Stimulated activated CD8-positive, alpha-beta memory T cell treated with anti-CD3 and anti-CD28 coated beads, Interleukin-7, amount 100 ng/mL, for 48 hours (primary cell): ENCODE data around the gene CDC45.

Source experiments
- DNase-seq, 2 donors: peaks; one replicate each; pipeline ENCODE4 v3.0.0-alpha.2; 2020; ENCODE audit warnings: low read depth in 1 of 2; ENCODE audit errors: extremely low read depth in 1 of 2

Gene CDC45

GRCh38 chr22:19492504-19493174 lies 12.9 kb downstream of the CDC45 start:
- no peak for DNase-seq

DNA sequence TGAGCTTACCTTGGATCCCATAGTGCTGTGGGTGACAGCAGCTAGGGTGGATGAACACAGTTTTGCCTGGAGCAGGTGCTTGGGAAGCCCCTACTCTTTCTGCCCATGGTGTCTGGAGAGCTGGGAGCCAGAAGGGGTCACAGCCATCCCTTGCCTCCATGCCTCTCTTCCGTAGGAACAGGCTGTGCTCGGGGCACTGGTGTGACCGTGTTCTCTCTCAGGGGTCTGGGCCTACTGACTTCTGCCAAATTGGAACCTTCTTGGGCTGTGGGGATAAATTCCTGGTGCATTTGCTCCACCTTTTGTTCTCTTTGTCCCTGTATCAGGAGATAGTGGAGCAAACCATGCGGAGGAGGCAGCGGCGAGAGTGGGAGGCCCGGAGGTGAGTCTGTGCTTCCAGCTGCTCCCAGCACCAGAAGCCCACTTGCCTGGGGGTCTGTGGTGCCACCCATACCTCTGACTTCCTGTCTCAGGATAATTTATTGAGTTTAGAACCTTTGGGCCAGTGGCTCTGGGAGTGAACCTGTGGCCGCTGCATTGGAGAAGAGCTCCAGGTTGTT lies 14.4 kb downstream of the CDC45 start:
- DNase-seq = no peak

- no peak for DNase-seq
Observed at GRCh38 chr22:19494676-19495173, 15.0 kb downstream of the CDC45 start.

DNA sequence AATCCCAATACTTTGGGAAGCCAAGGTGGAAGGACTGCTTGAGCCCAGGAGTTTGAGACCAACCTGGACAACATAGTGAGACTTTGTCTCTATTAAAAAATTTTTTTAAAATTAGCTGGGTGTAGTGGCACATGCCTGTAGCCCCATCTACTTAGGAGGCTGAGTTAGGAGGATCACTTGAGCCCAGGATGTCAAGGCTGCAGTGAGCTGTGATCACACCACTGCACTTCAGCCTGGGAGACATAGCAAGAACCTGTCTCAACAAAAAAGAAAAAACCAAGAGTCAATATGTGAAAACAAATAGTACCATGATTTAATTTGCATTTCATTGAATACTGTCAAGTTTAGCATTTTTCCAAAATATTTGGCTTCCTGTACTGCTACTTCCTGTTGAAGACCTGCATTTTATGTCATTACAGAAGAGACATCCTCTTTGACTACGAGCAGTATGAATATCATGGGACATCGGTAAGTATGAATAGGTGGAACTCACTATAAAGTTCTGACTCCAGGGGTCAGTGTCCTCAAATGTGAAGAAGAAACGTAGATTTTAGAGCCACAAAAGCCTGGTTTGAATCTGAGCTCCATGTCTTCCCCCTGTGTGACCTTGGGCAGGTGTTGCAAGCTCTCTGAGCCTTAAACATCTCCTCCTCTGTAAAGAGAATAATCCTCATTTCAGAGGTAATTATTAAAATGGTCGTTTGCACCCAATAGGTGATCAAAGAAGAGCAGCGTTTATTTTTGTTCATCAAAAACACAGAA lies 16.0 kb downstream of the CDC45 start:
- no peak for DNase-seq

GRCh38 chr22:19496324-19496630 lies 16.6 kb downstream of the CDC45 start:
- DNase-seq = no peak

- no peak for DNase-seq
Observed at GRCh38 chr22:19497245-19497644, 17.5 kb downstream of the CDC45 start.

DNA sequence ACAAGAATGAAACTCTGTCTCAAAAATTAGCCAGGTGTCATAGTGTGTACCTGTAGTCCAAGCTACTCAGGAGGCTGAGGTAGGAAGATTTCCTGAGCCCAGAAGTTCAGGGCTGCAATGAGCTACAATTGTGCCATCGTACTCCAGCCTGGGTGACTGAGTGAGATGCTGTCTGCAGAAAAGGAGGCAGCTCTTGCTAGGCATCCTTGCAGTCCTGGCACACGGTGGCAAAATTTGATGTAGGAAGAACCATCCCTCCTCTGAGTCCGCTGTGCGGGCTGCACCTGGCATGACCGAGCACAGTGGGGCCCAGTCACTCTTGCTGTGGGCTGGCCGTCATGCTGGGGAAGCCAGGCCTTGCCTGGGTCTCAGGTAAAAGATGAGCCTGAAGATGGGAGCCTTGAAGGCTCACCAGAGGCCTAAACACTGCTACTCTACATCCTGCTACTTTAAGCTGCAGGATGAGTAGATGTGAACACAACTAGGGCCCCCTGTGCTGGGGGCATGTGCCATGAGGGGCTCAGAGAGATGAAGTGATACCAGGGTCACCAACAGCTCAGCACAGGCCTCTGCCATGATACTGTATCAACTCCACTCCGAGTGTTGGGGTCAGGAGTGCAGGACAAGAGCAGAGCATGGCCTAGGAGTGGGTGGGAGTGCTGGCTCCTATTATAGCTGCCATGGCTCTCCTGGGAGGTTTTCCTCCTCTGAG lies 18.6 kb downstream of the CDC45 start:
- no peak for DNase-seq

- DNase-seq = no peak
Observed at GRCh38 chr22:19498866-19499190, 19.1 kb downstream of the CDC45 start.

DNA sequence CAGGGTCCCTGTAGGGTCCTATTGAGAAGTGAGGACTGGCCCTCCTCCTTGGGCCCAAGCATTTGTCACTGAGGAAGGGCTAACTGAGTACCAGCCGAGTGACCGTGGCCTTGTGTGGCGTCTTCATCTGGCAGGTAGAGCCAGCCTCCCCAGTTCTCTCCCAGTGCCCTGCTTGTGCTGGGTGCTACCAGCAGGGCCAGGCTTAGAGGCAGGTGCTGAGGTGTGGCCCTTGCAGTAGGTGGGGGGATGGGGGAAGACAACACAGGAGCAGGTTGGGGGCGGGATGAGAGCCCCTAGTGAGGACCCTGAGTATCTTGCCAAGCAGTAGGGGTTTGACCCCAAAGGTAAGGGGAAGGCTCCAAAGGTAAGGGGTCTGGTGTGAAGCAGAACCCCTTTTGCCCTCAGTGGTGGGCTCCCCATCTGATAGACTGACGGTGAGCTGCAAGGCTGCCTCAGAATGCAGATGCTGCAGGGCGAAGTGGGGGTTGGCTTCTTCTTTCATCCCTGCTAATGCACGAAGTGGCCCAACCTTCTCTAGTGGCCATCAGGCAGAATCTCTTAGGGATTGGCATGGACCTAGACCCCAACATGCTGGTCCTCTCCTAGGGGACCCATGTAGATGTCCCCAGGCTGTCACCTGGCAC lies 19.6 kb downstream of the CDC45 start:
- DNase-seq = no peak

- no peak for DNase-seq
Observed at GRCh38 chr22:19499880-19500242, 20.1 kb downstream of the CDC45 start.

GRCh38 chr22:19501897-19502447 lies 22.3 kb downstream of the CDC45 start:
- DNase-seq = no peak

GRCh38 chr22:19503367-19503766 lies 23.6 kb downstream of the CDC45 start:
- DNase-seq = no peak

GRCh38 chr22:19503869-19504268 lies 24.1 kb downstream of the CDC45 start:
- no peak for DNase-seq

- no peak for DNase-seq
Observed at GRCh38 chr22:19504900-19505734, 25.4 kb downstream of the CDC45 start.

GRCh38 chr22:19505735-19506126 lies 26.0 kb downstream of the CDC45 start:
- no peak for DNase-seq

DNA sequence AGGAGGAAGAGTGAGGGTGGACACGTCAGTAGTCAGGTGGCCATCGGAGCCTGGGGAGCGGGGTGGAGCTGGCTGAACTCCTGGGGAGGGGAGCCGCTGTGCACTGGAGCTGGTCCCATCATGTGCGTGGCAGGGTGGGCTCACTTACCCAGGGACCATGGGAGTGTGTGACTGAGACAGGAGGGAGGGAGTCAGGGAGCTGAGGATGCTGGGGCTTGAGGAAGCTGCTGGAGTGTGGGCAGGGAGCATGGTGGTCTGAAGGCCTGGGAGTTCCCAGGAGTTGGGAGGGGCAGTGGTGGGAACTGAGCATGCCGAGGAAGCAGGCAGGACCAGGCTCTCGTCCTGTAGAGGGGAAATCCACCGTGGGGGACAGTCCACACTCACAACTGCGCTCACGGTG lies 26.5 kb downstream of the CDC45 start:
- DNase-seq = no peak

GRCh38 chr22:19507534-19507861 lies 27.8 kb downstream of the CDC45 start:
- DNase-seq = no peak

- no peak for DNase-seq
Observed at GRCh38 chr22:19508024-19508776, 28.5 kb downstream of the CDC45 start.

GRCh38 chr22:19509191-19509590 lies 29.5 kb downstream of the CDC45 start:
- DNase-seq = no peak

DNA sequence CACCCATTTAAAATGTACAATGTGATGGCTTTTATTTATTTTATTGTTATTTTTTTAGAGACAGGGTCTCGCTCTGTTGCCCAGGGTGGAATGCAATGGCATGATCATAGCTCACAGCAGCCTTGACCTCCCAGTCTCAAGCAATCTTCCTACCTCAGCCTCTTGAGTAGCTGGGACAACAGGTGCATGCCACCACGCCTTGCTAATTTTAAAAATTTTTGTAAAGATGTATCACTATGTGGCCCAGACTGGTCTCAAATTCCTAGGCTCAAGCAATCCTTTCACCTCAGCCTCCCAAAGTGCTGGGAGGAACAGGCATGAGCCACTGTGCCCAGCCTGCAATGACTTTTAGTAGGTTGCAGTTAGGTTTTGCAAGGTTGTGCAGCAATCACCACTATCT lies 30.2 kb downstream of the CDC45 start:
- no peak for DNase-seq
